Stimulated activated CD8-positive, alpha-beta memory T cell treated with anti-CD3 and anti-CD28 coated beads, Interleukin-2, amount 100 ng/mL, for 1 hour (primary cell): Measurements from ENCODE around the gene C9.
"Not testable (repeated sequence)": the region's sequence is repeated elsewhere in the genome, so short reads cannot be mapped to it uniquely, and the experiment has no call there.

ENCODE experiments used
- DNase-seq, 2 donors: peaks; one replicate each; pipeline ENCODE4 v3.0.0-alpha.2; 2020; ENCODE audit warnings: low read depth in 2 of 2

C9 gene

GRCh38 chr5:39364367-39364766 lies at the start of gene C9:
Gene C9 (minus strand): TSS chr5:39364495. CDS start chr5:39364464, 31 bp downstream.
- DNase-seq: no peak

GRCh38 chr5:39413771-39414170 lies 49.5 kb upstream of the C9 start:
- no peak for DNase-seq

- DNase-seq: no peak
Observed at GRCh38 chr5:39412721-39413394, 48.6 kb upstream of the C9 start.

- no peak for DNase-seq
Observed at GRCh38 chr5:39411985-39412384, 47.7 kb upstream of the C9 start.

- no peak for DNase-seq
Observed at GRCh38 chr5:39411061-39411460, 46.8 kb upstream of the C9 start.

GRCh38 chr5:39409033-39409432 lies 44.7 kb upstream of the C9 start:
- DNase-seq: no peak

GRCh38 chr5:39405083-39405843 lies 41.0 kb upstream of the C9 start:
- DNase-seq: no peak

GRCh38 chr5:39403761-39404160 lies 39.5 kb upstream of the C9 start:
- DNase-seq: not testable (repeated sequence)

- DNase-seq: not testable (repeated sequence)
Observed at GRCh38 chr5:39402140-39402539, 37.8 kb upstream of the C9 start.

- no peak for DNase-seq
Observed at GRCh38 chr5:39400713-39401578, 36.7 kb upstream of the C9 start.

GRCh38 chr5:39399135-39400036 lies 35.1 kb upstream of the C9 start:
- no peak for DNase-seq

- no peak for DNase-seq
Observed at GRCh38 chr5:39396843-39397242, 32.5 kb upstream of the C9 start.

- DNase-seq: no peak
Observed at GRCh38 chr5:39395521-39395920, 31.2 kb upstream of the C9 start.

GRCh38 chr5:39394946-39395345 lies 30.7 kb upstream of the C9 start:
- DNase-seq: no peak

- DNase-seq: no peak
Observed at GRCh38 chr5:39390945-39391344, 26.6 kb upstream of the C9 start.

- no peak for DNase-seq
Observed at GRCh38 chr5:39387293-39387692, 23.0 kb upstream of the C9 start.

- DNase-seq: no peak
Observed at GRCh38 chr5:39384271-39384670, 20.0 kb upstream of the C9 start.

- DNase-seq: no peak
Observed at GRCh38 chr5:39381376-39381775, 17.1 kb upstream of the C9 start.

GRCh38 chr5:39379693-39380092 lies 15.4 kb upstream of the C9 start:
- DNase-seq: no peak

- DNase-seq: no peak
Observed at GRCh38 chr5:39377613-39378012, 13.3 kb upstream of the C9 start.

- no peak for DNase-seq
Observed at GRCh38 chr5:39376293-39376714, 12.0 kb upstream of the C9 start.
